HG03521 (cell line): ENCODE data around the gene SNX3.

Source experiments
- ATAC-seq: cut with Tn5 transposase; IDR thresholded peaks from one replicate; pipeline ENCODE4 v1.9.1; 2021; ENCODE audit warnings: mild to moderate bottlenecking, moderate library complexity; ENCODE audit not compliant: unreplicated experiment

Gene SNX3

GRCh38 chr6:108209738-108210137 lies 51.1 kb downstream of the SNX3 start:
- ATAC-seq = no peak

- ATAC-seq = no peak
Measured at GRCh38 chr6:108207013-108207412, 53.8 kb downstream of the SNX3 start.

- no peak for ATAC-seq
Measured at GRCh38 chr6:108203189-108204112, 57.4 kb downstream of the SNX3 start.

DNA sequence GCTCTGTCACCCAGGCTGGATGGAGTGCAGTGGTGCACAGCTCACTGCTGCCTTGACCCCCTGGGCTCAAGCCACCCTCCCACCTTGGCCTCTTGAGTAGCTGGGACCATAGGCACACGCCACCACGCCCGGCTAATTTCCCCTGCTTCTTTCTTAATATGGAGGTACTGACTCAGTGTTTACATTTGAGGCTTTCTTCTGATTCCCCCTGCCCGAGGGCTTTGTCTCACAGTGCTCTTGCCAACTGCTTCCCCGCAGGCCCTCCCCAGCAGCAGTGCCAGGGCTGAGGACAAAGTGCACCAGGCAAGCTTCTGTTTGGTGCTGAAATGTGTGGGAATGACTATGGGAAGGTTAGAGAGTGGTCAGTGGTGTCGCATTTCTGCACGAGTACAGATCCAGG lies 60.2 kb downstream of the SNX3 start:
- no peak for ATAC-seq

DNA sequence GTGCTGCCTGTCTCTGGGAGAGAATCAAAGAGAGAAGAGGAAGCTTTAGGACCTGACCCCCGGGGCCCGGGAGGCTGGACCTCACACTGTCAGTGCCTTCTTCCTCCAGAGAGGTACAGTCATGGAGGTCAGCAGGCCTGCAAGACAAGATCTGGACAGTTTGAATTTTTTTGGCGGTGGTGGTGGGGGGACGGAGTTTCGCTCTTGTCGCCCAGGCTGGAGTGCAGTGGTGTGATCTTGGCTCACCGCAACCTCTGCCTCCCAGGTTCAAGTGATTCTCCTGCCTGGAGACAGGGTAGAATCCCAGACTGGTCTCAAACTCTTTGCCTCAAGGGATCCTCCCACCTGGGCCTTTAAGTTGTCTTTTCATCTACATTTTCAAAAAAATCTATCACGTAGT lies 60.7 kb downstream of the SNX3 start:
- ATAC-seq = no peak

GRCh38 chr6:108198761-108199498 lies 61.9 kb downstream of the SNX3 start:
- ATAC-seq = no peak

DNA sequence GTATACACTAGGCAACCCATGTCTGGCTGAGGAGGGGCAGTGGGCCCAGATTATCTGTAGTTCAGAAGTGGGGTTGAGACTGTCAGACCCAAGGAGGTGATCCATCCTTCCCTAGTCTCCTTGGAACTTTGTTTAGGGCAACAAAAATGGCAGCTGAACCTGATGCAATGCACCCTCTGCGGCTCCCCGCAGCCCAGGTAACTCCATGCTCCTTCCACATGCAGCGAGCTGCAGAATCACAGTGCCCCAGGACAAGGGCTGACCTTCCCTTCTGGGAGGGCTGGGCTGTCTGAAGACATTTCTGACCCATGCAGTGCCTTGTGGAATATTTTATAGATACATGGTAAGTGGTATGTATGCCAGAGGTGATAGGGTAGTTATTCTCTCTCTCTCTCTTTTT lies 65.6 kb downstream of the SNX3 start:
- no peak for ATAC-seq

DNA sequence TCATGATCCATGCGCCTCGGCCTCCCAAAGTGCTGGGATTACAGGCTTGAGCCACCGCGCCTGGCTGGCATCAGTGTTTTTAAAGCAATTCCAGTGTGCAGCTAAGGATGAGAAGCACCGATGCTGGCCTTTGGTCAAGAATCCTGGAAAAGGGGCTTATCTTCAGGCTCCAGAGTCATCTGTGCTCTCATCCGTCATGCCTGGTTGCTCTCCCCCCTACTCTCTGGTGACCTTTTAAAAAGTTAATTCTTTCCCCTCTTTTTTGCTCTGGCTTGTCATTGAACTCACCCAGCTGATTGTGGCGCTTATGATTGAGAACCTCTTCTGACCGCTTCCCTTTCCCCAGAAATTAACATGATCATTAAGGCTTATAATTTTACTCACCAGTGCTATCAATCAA lies 66.3 kb downstream of the SNX3 start:
- ATAC-seq = no peak

DNA sequence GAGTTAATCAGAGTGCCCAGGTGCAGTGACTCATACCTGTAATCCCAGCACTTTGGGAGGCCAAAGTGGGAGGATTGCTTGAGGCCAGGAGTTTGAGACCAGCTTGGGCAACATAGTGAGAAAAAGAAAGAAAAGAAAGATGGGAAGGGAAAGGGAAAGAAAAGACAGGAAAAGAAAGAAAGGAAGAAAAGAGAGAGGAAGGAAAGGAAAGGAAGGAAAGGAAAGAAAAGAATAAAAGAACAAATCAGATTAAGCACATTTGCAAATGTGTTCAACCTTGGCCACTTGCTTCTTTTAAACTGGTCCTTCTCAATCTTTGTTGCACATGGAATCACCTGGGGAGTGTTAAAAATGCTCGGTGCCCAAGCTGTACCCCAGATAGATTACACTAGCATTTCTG lies 67.0 kb downstream of the SNX3 start:
- ATAC-seq = no peak

DNA sequence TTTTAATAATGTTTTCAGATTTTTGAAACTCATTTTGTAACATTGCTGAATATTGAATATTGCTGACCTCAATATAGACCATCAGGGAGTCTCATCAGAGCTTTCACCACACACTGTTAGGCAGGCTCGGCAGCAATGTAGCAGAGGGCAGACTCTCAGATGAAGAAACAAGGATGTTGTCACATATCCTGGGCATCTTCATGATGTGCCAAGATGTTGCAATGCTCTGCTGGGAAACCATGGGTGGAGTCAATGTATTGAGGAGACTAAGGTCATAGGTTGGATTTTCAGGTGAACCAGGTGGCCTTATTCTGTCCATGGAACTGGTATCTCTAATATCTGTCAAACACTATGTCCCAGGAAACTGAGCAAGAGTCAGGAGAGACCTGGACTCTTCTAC lies 67.7 kb downstream of the SNX3 start:
- ATAC-seq = no peak

- ATAC-seq = no peak
Measured at GRCh38 chr6:108187519-108187918, 73.3 kb downstream of the SNX3 start.

- no peak for ATAC-seq
Measured at GRCh38 chr6:108186226-108186625, 74.6 kb downstream of the SNX3 start.

DNA sequence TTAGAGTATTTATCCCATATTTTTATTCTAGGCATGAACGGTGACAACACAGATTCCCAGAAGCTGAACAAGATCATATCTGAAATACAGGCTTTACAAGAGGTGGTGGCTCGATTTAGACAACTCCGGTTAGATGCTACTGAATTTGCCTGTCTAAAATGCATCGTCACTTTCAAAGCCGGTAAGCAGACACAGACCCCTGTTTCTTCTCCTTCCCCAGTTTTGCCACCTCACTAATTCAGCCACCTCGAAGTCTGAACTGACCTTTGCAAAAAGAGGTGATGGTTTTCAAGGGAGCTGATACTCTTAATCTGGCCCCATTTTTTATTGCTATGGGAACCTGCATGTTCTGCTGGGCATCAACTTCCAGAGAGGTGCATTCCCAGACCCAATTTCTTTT lies 80.1 kb downstream of the SNX3 start:
- no peak for ATAC-seq

GRCh38 chr6:108180266-108180665 lies 80.6 kb downstream of the SNX3 start:
- no peak for ATAC-seq

DNA sequence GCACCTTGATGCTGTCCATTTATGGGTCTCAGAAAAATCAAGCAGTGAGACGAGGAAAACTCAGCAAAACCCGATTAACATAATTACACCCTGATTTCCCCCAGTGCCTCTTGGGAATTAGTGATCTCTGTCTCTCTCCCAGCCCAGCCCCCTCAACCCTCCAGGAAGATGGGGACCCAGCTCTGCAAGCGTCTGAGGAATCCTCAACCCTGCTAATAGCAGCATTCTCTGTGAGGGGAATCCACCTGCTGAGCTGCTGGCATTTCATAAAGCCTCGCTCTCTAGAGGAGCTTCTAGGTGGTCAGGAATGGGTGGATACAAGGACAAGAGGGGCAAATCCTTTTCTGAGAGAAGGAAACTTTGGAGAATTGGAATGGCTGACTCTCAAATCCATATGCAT lies 81.1 kb downstream of the SNX3 start:
- no peak for ATAC-seq

DNA sequence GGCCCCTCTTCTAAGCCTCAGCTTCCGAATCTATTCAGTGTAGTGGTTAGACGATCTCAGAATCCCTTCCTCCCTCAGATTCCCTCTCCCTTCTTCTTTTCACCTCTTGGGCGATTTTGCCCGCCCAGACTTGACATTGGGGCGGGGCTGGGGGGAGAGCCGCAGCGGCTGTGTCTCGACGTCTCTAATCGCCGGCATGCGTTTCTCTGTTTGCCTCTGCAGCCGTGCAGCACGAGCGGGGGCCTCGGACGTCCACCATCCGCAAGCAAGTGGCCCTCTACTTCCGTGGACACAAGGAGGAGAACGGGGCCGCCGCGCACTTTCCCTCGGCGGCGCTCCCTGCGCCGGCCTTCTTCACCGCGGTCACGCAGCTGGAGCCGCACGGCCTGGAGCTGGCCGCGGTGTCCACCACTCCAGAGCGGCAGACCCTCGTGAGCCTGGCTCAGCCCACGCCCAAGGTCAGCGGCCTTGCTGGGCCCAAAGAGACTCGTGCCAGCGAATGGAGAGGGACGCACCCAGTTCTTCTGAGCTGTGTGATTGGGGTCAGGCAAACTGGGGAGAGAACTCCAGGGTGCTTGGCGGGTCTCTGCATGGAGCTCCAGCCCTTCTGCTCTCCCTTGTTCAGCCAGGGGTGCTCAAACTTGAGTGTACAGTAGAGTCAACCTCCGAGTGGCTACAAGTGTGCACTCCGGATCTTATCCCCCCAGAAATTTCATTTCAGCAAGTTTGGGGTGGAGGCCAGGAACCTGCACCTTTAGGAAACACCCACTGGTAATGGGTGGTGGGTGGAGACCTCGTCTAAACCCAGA lies 84.4 kb downstream of the SNX3 start:
- no peak for ATAC-seq

DNA sequence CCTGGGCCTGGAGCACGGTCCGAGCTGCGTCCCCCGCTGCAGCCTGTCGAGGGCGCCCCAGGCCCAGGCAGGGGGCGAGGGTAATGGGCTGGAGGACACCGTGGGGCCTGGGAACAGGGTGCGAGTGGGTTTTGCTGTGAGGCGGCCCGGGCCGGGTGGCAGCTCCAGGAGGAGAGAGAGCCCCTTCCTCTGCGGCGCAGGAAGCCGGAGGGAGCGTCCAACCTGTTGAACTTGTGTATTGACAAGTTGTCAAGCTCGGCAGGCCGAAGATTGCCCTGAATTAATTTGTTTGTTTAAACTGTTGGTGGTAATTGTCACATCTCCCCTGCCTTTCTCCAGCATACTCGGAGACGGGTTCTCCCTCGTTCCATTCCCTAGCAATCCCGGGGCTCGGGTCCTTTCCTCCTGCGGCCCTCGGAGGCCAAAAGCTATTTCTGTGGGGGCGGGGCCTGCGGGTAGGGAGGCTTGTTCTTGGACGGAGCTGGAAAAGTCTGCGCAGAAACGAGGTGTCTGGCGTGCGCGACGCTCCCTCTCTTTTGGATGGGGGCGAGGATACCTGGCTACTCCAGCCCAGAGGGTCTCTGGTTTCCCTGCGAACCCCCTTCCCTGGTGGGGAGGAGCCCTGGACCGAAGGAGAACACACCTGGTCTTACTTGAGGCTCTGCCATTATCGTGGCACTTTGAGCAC lies 85.1 kb downstream of the SNX3 start:
- ATAC-seq = no peak

DNA sequence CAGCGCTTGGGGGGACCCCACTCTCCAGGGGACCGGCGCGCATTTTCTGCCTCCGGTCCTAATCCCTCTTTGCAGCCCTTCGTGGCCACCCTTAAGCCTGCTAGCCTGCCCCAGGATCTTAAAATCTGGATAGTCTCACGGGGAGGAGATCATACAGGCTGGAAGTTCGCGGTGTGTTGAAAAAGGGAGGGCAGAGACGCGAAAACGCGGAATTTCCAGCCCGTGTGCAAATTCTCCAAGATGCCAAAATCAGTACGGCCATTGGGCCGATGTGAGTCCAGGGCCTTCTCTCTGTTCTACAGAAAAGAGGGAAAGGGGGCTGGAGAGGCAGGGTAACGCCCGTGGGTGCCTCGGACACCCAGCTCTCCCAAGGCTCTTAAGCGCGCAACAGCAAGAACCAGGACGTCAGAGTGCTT lies 85.7 kb downstream of the SNX3 start:
- ATAC-seq = no peak

- ATAC-seq = no peak
Measured at GRCh38 chr6:108174371-108175175, 86.3 kb downstream of the SNX3 start.

DNA sequence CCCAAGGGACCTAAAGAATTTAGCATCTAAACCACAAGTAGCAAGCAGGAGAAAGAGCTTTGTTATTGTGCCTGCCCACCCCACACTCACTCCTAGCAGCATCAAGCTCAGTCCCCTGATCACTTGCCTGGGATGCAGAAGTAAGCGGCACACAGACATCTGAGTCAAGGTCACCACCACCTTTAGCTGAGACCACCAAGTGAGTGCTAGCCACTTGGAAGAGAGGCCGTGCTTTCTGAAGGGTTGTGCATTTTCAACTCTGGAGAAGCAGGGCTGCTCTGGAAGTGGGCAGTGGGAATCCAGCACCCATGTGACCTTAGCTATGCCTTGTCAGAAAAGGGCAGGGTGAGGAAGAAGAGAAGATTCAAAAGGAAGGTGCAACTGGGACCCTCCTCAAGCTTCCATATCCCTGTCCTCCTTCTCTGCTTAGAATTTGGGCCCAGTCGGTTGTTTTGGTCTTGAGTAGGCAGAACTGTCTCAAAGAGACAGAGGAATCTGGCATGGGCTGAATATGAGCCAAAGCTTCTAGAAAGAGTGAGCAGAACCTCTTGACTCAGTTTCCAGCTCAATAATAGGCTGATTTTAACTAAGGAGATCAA lies 88.8 kb downstream of the SNX3 start:
- no peak for ATAC-seq
